ENCODE data around the gene MGST3. TPM values are rescaled to one million over a fixed set of nuclear protein-coding genes. Genes with fewer than 3 reads are reported as not detected.

MGST3 gene
- polyA plus RNA-seq, 2 of the 4 experiments (the other 2 are of a cell fraction) = 216 to 217 TPM

- no peak for TF ChIP-seq KDM5A (IDR thresholded peaks at IDR 0.05)
- TF ChIP-seq TFCP2L1 (CRISPR knock-in tag; IDR thresholded peaks at IDR 0.05) = no peak
- no peak for TF ChIP-seq JUN (IDR thresholded peaks at IDR 0.05)
- TF ChIP-seq EHMT2 (IDR thresholded peaks at IDR 0.05; ENCODE audit: low read depth) = no peak
Observed at GRCh38 chr1:165616987-165617546, 14.0 kb upstream of the MGST3 start (continued).

- TF ChIP-seq KDM5A (IDR thresholded peaks at IDR 0.05) (no peak), CTCF (IDR thresholded peaks at IDR 0.05) (no peak), ESRRA (IDR thresholded peaks at IDR 0.05; ENCODE audit: borderline replicate concordance, low read length) (no peak), RAD21 (conservative IDR thresholded peaks at IDR 0.05 in 1 of 2, IDR thresholded peaks at IDR 0.05 in 1 of 2) (no peak), GATA3 (IDR thresholded peaks at IDR 0.05; ENCODE audit: borderline replicate concordance) (no peak), ZSCAN20 (CRISPR knock-in tag; IDR thresholded peaks at IDR 0.05) (no peak), CBX8 (IDR thresholded peaks at IDR 0.05) (no peak), HOXB13 (CRISPR knock-in tag; IDR thresholded peaks at IDR 0.05; ENCODE audit: low read depth) (no peak), HEYL (CRISPR knock-in tag; IDR thresholded peaks at IDR 0.05) (no peak), PHF8 (IDR thresholded peaks at IDR 0.05; ENCODE audit: borderline replicate concordance, low read depth) (no peak), MAFK (IDR thresholded peaks at IDR 0.05; ENCODE audit: partially characterized antibody) (no peak), REST (IDR thresholded peaks at IDR 0.05) (no peak)
- CTCF ChIA-PET = interaction anchor here (0.8 to 3.9 kb wide), 3 partner anchors 13 to 294 kb away, joined by 3 to 17 read pairs (median 5); no protein-coding TSS in a partner anchor
- H3K4me2 ChIP-seq = no peak overlapping the region
- WGBS (ENCODE audit: missing lambda C conversion rate) = 5% methylated on average over 1 of the region's 1 CpG
- no peak overlapping the region for H3K27ac ChIP-seq
- ATAC-seq (no peak), DNase-seq (ENCODE audit: low read depth in 1 of 2, low spot score in 1 of 2) (no peak), FAIRE-seq (no peak)
- POLR2A ChIA-PET = no interaction called here
- no peaks in the 10 kb centered on the region for H3K4me1 ChIP-seq
- H3K4me3 ChIP-seq = no peak overlapping the region
- 0 out of 3 replicates have a peak, but pooled peaks cover 4% of the 10 kb centered on the region for H3K9me3 ChIP-seq
Observed at GRCh38 chr1:165619647-165620151, 11.3 kb upstream of the MGST3 start.

GRCh38 chr1:165623624-165624023, 7.4 kb upstream of the MGST3 start:
- H3K9me3 ChIP-seq = no peaks in the 10 kb centered on the region
- ChIA-PET CTCF (interaction anchor here (1.6 to 3.9 kb wide), 2 partner anchors 22 to 24 kb away, joined by 5 to 17 read pairs; no protein-coding TSS in a partner anchor), POLR2A (no interaction called here)
- TF ChIP-seq ZSCAN20 (CRISPR knock-in tag; IDR thresholded peaks at IDR 0.05) = no peak
- no peak for TF ChIP-seq HOXB13 (CRISPR knock-in tag; IDR thresholded peaks at IDR 0.05; ENCODE audit: low read depth)
- TF ChIP-seq EP300 (IDR thresholded peaks at IDR 0.05) = no peak
- TF ChIP-seq POLR2AphosphoS2 (conservative IDR thresholded peaks at IDR 0.05; ENCODE audit: low read length) = no peak
- TF ChIP-seq ATOH8 (CRISPR knock-in tag; IDR thresholded peaks at IDR 0.05; ENCODE audit: low read depth) = no peak
- no peak for TF ChIP-seq HOXB5 (CRISPR knock-in tag; IDR thresholded peaks at IDR 0.05)
- no peak for TF ChIP-seq ZC3H11A (IDR thresholded peaks at IDR 0.05)
- no peak for TF ChIP-seq CEBPB (IDR thresholded peaks at IDR 0.05)
- no peak for TF ChIP-seq REST (IDR thresholded peaks at IDR 0.05)
- TF ChIP-seq BCL3 (IDR thresholded peaks at IDR 0.05) = no peak
- TF ChIP-seq MAFK (IDR thresholded peaks at IDR 0.05; ENCODE audit: partially characterized antibody) = no peak
- no peak for TF ChIP-seq JUN (IDR thresholded peaks at IDR 0.05)
- TF ChIP-seq FOSL2 (IDR thresholded peaks at IDR 0.05) = no peak
- TF ChIP-seq FOSL2 (CRISPR knock-in tag; IDR thresholded peaks at IDR 0.05) = no peak
- no peak for ATAC-seq
- FAIRE-seq = no peak
- H3K27ac ChIP-seq = no peak overlapping the region
- H3K4me1 ChIP-seq = no peaks in the 10 kb centered on the region
- no peak for DNase-seq (ENCODE audit: low read depth in 1 of 2, low spot score in 1 of 2)
- no peak overlapping the region for H3K4me2 ChIP-seq
- H3K4me3 ChIP-seq = no peak overlapping the region

Measured in A549 (cell line).